HEK293 (cell line): ENCODE results near the gene CASK.

Source experiments
- YY1 ChIP-seq: fragments of 450-650 bp; formaldehyde crosslinking; IDR thresholded peaks from 2 replicates; pipeline ENCODE4 v1.5.1; 2018; ENCODE audit warnings: missing biosample characterization, missing genetic modification characterization
- ZFP3 ChIP-seq: fragments of 450-650 bp; formaldehyde crosslinking; IDR thresholded peaks from 2 replicates; pipeline ENCODE4 v1.5.1; 2016; ENCODE audit warnings: low read depth, missing biosample characterization, missing genetic modification characterization
- ZNF138 ChIP-seq: fragments of 450-650 bp; formaldehyde crosslinking; IDR thresholded peaks from 2 replicates; pipeline ENCODE4 v1.5.1; 2016; ENCODE audit warnings: missing biosample characterization, missing genetic modification characterization, borderline replicate concordance
- ZNF660 ChIP-seq: fragments of 450-650 bp; IDR thresholded peaks from 2 replicates; pipeline ENCODE4 v1.5.1; 2018; ENCODE audit warnings: missing biosample characterization, mild to moderate bottlenecking, missing genetic modification characterization
- TF ChIP-seq, protein P1 (sequence below): fragments of 450-650 bp; formaldehyde crosslinking; IDR thresholded peaks from 2 replicates; pipeline ENCODE4 v1.5.1; 2016; ENCODE audit warnings: missing biosample characterization, missing genetic modification characterization
- TF ChIP-seq, protein P2 (sequence below): IDR thresholded peaks from 2 replicates; pipeline ENCODE4 v1.6.1; 2011; ENCODE audit warnings: mild to moderate bottlenecking, low read depth, low read length, borderline replicate concordance
- TF ChIP-seq, protein P3 (sequence below): fragments of 450-650 bp; formaldehyde crosslinking; IDR thresholded peaks from 2 replicates; pipeline ENCODE4 v1.5.1; 2016; ENCODE audit warnings: missing biosample characterization, missing genetic modification characterization
- TF ChIP-seq, protein P4 (sequence below): fragments of 450-650 bp; formaldehyde crosslinking; IDR thresholded peaks from 2 replicates; pipeline ENCODE4 v1.5.1; 2016; ENCODE audit warnings: missing biosample characterization, missing genetic modification characterization
- TF ChIP-seq, protein P5 (sequence below): sonication (generic); formaldehyde crosslinking; IDR thresholded peaks from 2 replicates; pipeline ENCODE4 v1.8.1; 2022; ENCODE audit warnings: mild to moderate bottlenecking, moderate library complexity, missing genetic modification reagents

DNA sequence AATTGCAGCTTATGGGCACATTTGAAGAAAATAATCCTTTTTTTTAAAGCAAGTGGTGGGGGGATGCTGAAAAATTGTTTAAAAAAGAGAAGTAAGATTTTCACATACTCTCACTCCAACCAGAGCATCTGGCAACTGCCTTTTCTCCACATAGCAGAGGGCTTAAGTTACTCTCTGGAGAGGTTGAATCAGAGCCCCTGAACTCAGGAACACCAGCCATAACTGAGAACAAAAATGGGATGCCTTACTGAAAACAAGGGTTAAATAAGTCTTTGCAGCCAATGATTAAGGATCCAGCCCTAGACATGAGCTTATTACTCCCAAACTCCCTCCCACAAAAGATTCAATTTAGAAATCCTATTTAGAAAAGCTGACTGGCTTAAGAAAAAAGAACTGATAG, 27.5 kb downstream of the CASK start:
- TF ChIP-seq, protein P1, sequence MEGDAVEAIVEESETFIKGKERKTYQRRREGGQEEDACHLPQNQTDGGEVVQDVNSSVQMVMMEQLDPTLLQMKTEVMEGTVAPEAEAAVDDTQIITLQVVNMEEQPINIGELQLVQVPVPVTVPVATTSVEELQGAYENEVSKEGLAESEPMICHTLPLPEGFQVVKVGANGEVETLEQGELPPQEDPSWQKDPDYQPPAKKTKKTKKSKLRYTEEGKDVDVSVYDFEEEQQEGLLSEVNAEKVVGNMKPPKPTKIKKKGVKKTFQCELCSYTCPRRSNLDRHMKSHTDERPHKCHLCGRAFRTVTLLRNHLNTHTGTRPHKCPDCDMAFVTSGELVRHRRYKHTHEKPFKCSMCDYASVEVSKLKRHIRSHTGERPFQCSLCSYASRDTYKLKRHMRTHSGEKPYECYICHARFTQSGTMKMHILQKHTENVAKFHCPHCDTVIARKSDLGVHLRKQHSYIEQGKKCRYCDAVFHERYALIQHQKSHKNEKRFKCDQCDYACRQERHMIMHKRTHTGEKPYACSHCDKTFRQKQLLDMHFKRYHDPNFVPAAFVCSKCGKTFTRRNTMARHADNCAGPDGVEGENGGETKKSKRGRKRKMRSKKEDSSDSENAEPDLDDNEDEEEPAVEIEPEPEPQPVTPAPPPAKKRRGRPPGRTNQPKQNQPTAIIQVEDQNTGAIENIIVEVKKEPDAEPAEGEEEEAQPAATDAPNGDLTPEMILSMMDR = no peak
- TF ChIP-seq, protein P2, sequence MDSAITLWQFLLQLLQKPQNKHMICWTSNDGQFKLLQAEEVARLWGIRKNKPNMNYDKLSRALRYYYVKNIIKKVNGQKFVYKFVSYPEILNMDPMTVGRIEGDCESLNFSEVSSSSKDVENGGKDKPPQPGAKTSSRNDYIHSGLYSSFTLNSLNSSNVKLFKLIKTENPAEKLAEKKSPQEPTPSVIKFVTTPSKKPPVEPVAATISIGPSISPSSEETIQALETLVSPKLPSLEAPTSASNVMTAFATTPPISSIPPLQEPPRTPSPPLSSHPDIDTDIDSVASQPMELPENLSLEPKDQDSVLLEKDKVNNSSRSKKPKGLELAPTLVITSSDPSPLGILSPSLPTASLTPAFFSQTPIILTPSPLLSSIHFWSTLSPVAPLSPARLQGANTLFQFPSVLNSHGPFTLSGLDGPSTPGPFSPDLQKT = no peak
- TF ChIP-seq, protein P3, sequence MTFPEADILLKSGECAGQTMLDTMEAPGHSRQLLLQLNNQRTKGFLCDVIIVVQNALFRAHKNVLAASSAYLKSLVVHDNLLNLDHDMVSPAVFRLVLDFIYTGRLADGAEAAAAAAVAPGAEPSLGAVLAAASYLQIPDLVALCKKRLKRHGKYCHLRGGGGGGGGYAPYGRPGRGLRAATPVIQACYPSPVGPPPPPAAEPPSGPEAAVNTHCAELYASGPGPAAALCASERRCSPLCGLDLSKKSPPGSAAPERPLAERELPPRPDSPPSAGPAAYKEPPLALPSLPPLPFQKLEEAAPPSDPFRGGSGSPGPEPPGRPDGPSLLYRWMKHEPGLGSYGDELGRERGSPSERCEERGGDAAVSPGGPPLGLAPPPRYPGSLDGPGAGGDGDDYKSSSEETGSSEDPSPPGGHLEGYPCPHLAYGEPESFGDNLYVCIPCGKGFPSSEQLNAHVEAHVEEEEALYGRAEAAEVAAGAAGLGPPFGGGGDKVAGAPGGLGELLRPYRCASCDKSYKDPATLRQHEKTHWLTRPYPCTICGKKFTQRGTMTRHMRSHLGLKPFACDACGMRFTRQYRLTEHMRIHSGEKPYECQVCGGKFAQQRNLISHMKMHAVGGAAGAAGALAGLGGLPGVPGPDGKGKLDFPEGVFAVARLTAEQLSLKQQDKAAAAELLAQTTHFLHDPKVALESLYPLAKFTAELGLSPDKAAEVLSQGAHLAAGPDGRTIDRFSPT (tag by site-specific recombination) = no peak
- TF ChIP-seq ZNF138 (tag by site-specific recombination) (no peak), ZFP3 (no peak), YY1 (tag by site-specific recombination) (no peak), ZNF660 (tag by site-specific recombination) (no peak)
- TF ChIP-seq, protein P4, sequence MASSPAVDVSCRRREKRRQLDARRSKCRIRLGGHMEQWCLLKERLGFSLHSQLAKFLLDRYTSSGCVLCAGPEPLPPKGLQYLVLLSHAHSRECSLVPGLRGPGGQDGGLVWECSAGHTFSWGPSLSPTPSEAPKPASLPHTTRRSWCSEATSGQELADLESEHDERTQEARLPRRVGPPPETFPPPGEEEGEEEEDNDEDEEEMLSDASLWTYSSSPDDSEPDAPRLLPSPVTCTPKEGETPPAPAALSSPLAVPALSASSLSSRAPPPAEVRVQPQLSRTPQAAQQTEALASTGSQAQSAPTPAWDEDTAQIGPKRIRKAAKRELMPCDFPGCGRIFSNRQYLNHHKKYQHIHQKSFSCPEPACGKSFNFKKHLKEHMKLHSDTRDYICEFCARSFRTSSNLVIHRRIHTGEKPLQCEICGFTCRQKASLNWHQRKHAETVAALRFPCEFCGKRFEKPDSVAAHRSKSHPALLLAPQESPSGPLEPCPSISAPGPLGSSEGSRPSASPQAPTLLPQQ (tag by site-specific recombination) = no peak
- TF ChIP-seq, protein P5, sequence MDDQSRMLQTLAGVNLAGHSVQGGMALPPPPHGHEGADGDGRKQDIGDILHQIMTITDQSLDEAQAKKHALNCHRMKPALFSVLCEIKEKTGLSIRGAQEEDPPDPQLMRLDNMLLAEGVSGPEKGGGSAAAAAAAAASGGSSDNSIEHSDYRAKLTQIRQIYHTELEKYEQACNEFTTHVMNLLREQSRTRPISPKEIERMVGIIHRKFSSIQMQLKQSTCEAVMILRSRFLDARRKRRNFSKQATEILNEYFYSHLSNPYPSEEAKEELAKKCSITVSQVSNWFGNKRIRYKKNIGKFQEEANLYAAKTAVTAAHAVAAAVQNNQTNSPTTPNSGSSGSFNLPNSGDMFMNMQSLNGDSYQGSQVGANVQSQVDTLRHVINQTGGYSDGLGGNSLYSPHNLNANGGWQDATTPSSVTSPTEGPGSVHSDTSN (CRISPR knock-in tag) = no peak
